ENCODE data around the gene CGGBP1.

GRCh38 chr3:88058581-88059379, at the start of gene CGGBP1, which contains the start of gene ZNF654:
- TF ChIP-seq POLR2A (IDR thresholded peaks at IDR 0.05) (peak in 1 of 2 donors; percentile 67), CTCF (IDR thresholded peaks at IDR 0.05) (no peak), POLR2AphosphoS5 (IDR thresholded peaks at IDR 0.05) (peak in 2 of 3 donors; percentile 44 to 48)
